GM23248 (cell line): Measurements from ENCODE around the gene PPM1L. TPM values are rescaled to one million over a fixed set of nuclear protein-coding genes. Genes with fewer than 3 reads are reported as not detected.

Experiments
- DNase-seq: peaks from one replicate; pipeline ENCODE4 v3.0.0-alpha.2; 2015
- H2AFZ ChIP-seq: fragments of 200-600 bp; sonication (generic); 2 replicates; pipeline ENCODE4 v1.6.1; 2016; ENCODE audit warnings: antibody characterized with exemption
- H3F3A ChIP-seq: fragments of 200-600 bp; sonication (generic); 2 replicates; pipeline ENCODE4 v1.6.1; 2016; ENCODE audit warnings: mild to moderate bottlenecking, antibody characterized with exemption, mixed run types; ENCODE audit not compliant: insufficient read depth
- H3K27ac ChIP-seq: fragments of 200-600 bp; sonication (generic); 2 replicates; pipeline ENCODE4 v1.5.1; 2016; ENCODE audit warnings: mild to moderate bottlenecking
- H3K27me3 ChIP-seq: fragments of 200-600 bp; sonication (generic); replicated peaks from 2 replicates; pipeline ENCODE4 v1.6.1; 2016; ENCODE audit warnings: mild to moderate bottlenecking; ENCODE audit not compliant: insufficient read depth
- H3K36me3 ChIP-seq: fragments of 200-600 bp; sonication (generic); 2 replicates; pipeline ENCODE4 v1.6.1; 2016; ENCODE audit warnings: low read depth, mild to moderate bottlenecking
- H3K4me1 ChIP-seq: fragments of 200-600 bp; sonication (generic); 2 replicates; pipeline ENCODE4 v1.6.1; 2016; ENCODE audit warnings: mild to moderate bottlenecking; ENCODE audit not compliant: insufficient read depth
- H3K4me2 ChIP-seq: fragments of 200-600 bp; sonication (generic); one replicate; pipeline ENCODE4 v1.6.1; 2016; ENCODE audit warnings: mild to moderate bottlenecking; ENCODE audit not compliant: unreplicated experiment
- H3K4me3 ChIP-seq: fragments of 200-600 bp; sonication (generic); 2 replicates; pipeline ENCODE4 v1.5.1; 2016; ENCODE audit warnings: mild to moderate bottlenecking
- H3K79me2 ChIP-seq: fragments of 200-600 bp; sonication (generic); 2 replicates; pipeline ENCODE4 v1.6.1; 2016; ENCODE audit warnings: mild to moderate bottlenecking; ENCODE audit not compliant: insufficient read depth
- H3K9ac ChIP-seq: fragments of 200-600 bp; sonication (generic); 2 replicates; pipeline ENCODE4 v1.6.1; 2016; ENCODE audit warnings: mild to moderate bottlenecking
- H3K9me2 ChIP-seq: fragments of 200-600 bp; sonication (generic); 2 replicates; pipeline ENCODE4 v1.6.1; 2016; ENCODE audit warnings: mixed run types, mild to moderate bottlenecking, moderate library complexity; ENCODE audit not compliant: insufficient read depth
- H3K9me3 ChIP-seq: fragments of 200-600 bp; sonication (generic); one replicate; pipeline ENCODE4 v1.6.1; 2017; ENCODE audit warnings: low read depth
- H4K20me1 ChIP-seq: fragments of 200-600 bp; sonication (generic); 2 replicates; pipeline ENCODE4 v1.6.0; 2016; ENCODE audit not compliant: insufficient read depth
- EZH2 ChIP-seq: fragments of 200-600 bp; sonication (generic); IDR thresholded peaks from 2 replicates; pipeline ENCODE4 v1.6.1; 2018; ENCODE audit warnings: antibody characterized with exemption, mild to moderate bottlenecking; ENCODE audit not compliant: insufficient read depth, poor library complexity, severe bottlenecking
- EZH2phosphoT487 ChIP-seq: fragments of 200-600 bp; sonication (generic); IDR thresholded peaks from 2 replicates; pipeline ENCODE4 v1.6.1; 2018; ENCODE audit warnings: antibody characterized with exemption, moderate library complexity, mild to moderate bottlenecking, low read depth; ENCODE audit not compliant: insufficient read depth
- WGBS, 2 experiments: methylation state at CpG; one replicate each; pipeline ENCODE4 v1.1.6; 2015 to 2017; ENCODE audit warnings: low lambda C conversion rate in 2 of 2, low coverage in 1 of 2; ENCODE audit errors: missing lambda C conversion rate in 2 of 2; 5-methylcytosine and 5-hydroxymethylcytosine counted together
- in situ Hi-C: fragments of 300-500 bp; cut with MboI; formaldehyde crosslinking; loops from 2 replicates; pipeline ENCODE4 v1.15.0; 2020
- polyA plus RNA-seq: library from polyadenylated mRNA; unstranded; fragments of >200 nt; fragmentation: Nextera tagmentation; extraction: Ambion mirVana; gene quantifications from 2 replicates; pipeline ENCODE4 v1.2.1, GENCODE V29; 2016
- total RNA-seq: library from RNA; depleted of rRNA; stranded (reverse); fragments of >200 nt; shearing (Covaris generic); gene quantifications from 2 replicates; pipeline ENCODE4 v1.2.3, GENCODE V29; 2014

PPM1L gene
- total and polyA plus RNA-seq, 2 experiments from 2014 or later, result under 0.01 to 0.26 TPM

DNA sequence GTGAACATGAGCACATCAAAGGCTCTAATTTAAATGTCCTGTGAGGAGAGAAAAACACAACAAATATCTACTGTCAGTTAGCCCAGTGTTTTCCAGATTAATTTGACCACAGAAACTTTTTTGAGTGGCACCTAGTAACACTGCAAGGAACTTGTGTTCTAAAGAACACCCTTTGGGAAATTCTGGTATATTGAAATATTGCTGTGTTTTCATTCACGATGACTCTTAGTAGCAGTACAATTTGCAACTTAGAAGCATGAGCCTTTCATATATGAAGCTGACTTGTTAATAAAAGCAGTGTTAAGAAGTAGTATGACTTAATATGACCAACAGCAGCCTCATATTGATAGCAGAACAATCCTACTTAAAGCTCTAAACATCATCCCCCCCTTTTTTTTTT, 317.1 kb downstream of the PPM1L start:
- H3K4me2 ChIP-seq, result no peak overlapping the region
- H3K4me3 ChIP-seq, result no peak overlapping the region
- 89 to 97% methylated on average over 1 of the region's 1 CpG for WGBS, 2 experiments
- no peaks in the 10 kb centered on the region for H3K9me3 ChIP-seq
- no peak for TF ChIP-seq EZH2phosphoT487
- TF ChIP-seq EZH2, result no peak
- in situ Hi-C loops, result no loop called here
- no peak overlapping the region for H3K27ac ChIP-seq
- H3K4me1 ChIP-seq, result peaks cover 16% of the 10 kb centered on the region
- H3K9ac ChIP-seq, result no peak overlapping the region
- DNase-seq, result no peak
- no peak overlapping the region for H2AFZ ChIP-seq
- no peaks in the 10 kb centered on the region for H3K27me3 ChIP-seq
- H3K36me3 ChIP-seq, result no peaks in the 10 kb centered on the region
- H3K9me2 ChIP-seq, result no peaks in the 10 kb centered on the region
- no peaks in the 10 kb centered on the region for H3K79me2 ChIP-seq
- H3F3A ChIP-seq, result no peaks in the 10 kb centered on the region
- H4K20me1 ChIP-seq, result no peaks in the 10 kb centered on the region

- H3K9me2 ChIP-seq, result no peaks in the 10 kb centered on the region
- H3F3A ChIP-seq, result no peaks in the 10 kb centered on the region
- no peaks in the 10 kb centered on the region for H4K20me1 ChIP-seq
- no peaks in the 10 kb centered on the region for H3K4me1 ChIP-seq
- peak overlapping the region; percentile 26 for H2AFZ ChIP-seq
- H3K4me2 ChIP-seq, result no peak overlapping the region
- no peaks in the 10 kb centered on the region for H3K36me3 ChIP-seq
- H3K27ac ChIP-seq, result no peak overlapping the region
- DNase-seq, result peak; percentile 5
- no peaks in the 10 kb centered on the region for H3K9me3 ChIP-seq
- no peak overlapping the region for H3K9ac ChIP-seq
- WGBS, 2 experiments, result 22 to 24% methylated on average over 4 of the region's 4 CpGs
- no peak overlapping the region for H3K4me3 ChIP-seq
- TF ChIP-seq EZH2phosphoT487, result no peak
- TF ChIP-seq EZH2, result no peak
- H3K27me3 ChIP-seq, result no peaks in the 10 kb centered on the region
- no peaks in the 10 kb centered on the region for H3K79me2 ChIP-seq
- in situ Hi-C loops, result no loop called here
Observed at GRCh38 chr3:161081633-161082032, 325.6 kb downstream of the PPM1L start.

- no peaks in the 10 kb centered on the region for H3K79me2 ChIP-seq
- no peak overlapping the region for H3K4me2 ChIP-seq
- no peaks in the 10 kb centered on the region for H3K27me3 ChIP-seq
- no peak overlapping the region for H3K27ac ChIP-seq
- TF ChIP-seq EZH2 (no peak), EZH2phosphoT487 (no peak)
- H3K4me1 ChIP-seq, result no peaks in the 10 kb centered on the region
- no peaks in the 10 kb centered on the region for H4K20me1 ChIP-seq
- 14 to 16% methylated on average over 2 of the region's 2 CpGs for WGBS, 2 experiments
- H3F3A ChIP-seq, result no peaks in the 10 kb centered on the region
- H3K9ac ChIP-seq, result no peak overlapping the region
- H3K36me3 ChIP-seq, result no peaks in the 10 kb centered on the region
- no peaks in the 10 kb centered on the region for H3K9me2 ChIP-seq
- DNase-seq, result peak; percentile 4
- H2AFZ ChIP-seq, result peak overlapping the region; percentile 26
- H3K9me3 ChIP-seq, result no peaks in the 10 kb centered on the region
- H3K4me3 ChIP-seq, result no peak overlapping the region
- in situ Hi-C loops, result no loop called here
Observed at GRCh38 chr3:161082063-161082462, 326.0 kb downstream of the PPM1L start.

GRCh38 chr3:161083131-161083530, 327.1 kb downstream of the PPM1L start:
- no peaks in the 10 kb centered on the region for H3K4me1 ChIP-seq
- no peak overlapping the region for H3K27ac ChIP-seq
- no peak overlapping the region for H3K4me3 ChIP-seq
- H3K9me2 ChIP-seq, result no peaks in the 10 kb centered on the region
- no peak overlapping the region for H3K9ac ChIP-seq
- DNase-seq, result no peak
- H2AFZ ChIP-seq, result no peak overlapping the region
- H3K9me3 ChIP-seq, result no peaks in the 10 kb centered on the region
- in situ Hi-C loops, result no loop called here
- 80 to 92% methylated on average over 1 of the region's 1 CpG for WGBS, 2 experiments
- no peaks in the 10 kb centered on the region for H3K27me3 ChIP-seq
- no peaks in the 10 kb centered on the region for H4K20me1 ChIP-seq
- TF ChIP-seq EZH2phosphoT487 (no peak), EZH2 (no peak)
- no peaks in the 10 kb centered on the region for H3F3A ChIP-seq
- no peaks in the 10 kb centered on the region for H3K79me2 ChIP-seq
- no peak overlapping the region for H3K4me2 ChIP-seq
- no peaks in the 10 kb centered on the region for H3K36me3 ChIP-seq

DNA sequence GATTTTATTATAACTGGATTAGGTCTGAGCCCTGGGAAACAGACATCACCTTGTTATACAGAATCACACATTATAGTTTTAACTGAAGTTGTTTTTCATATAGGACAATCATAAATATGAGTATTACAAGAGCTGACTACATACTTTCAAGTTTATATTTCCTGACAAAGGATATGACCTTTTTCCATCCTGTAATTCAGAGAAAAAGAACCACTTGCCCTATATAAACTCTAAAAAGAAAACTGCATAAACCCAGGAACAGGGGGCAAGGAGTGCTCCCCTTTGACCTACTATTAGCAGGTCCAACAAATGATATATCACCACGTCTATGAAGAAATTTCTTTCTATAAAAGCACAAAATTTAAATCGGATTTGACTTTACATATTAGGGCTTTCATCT, 328.2 kb downstream of the PPM1L start:
- no peak for DNase-seq
- Histone ChIP-seq H3K9me2 (no peaks in the 10 kb centered on the region), H2AFZ (no peak overlapping the region), H3K9ac (no peak overlapping the region), H3K9me3 (no peaks in the 10 kb centered on the region), H3K4me1 (no peaks in the 10 kb centered on the region), H3K79me2 (no peaks in the 10 kb centered on the region), H3K36me3 (no peaks in the 10 kb centered on the region), H3K27me3 (no peaks in the 10 kb centered on the region), H3K27ac (no peak overlapping the region), H4K20me1 (no peaks in the 10 kb centered on the region), H3F3A (no peaks in the 10 kb centered on the region), H3K4me2 (no peak overlapping the region), H3K4me3 (no peak overlapping the region)
- in situ Hi-C loops, result no loop called here
- WGBS, 2 experiments, result 70 to 73% methylated on average over 2 of the region's 2 CpGs
- TF ChIP-seq EZH2, result no peak
- no peak for TF ChIP-seq EZH2phosphoT487
